ENCODE results near the gene CNKSR3. TPM values are rescaled to one million over a fixed set of nuclear protein-coding genes. Genes with fewer than 3 reads are reported as not detected.

CNKSR3 gene
- total and polyA plus RNA-seq, 2 of the 8 experiments (the other 6 are each of a cell fraction or from before 2014, with no cell fraction given): 1.2 to 6.2 TPM

GRCh38 chr6:154367839-154368695 is 142.4 kb downstream of the CNKSR3 start:
- Histone ChIP-seq H3K4me1 (replicated peaks in 1 of 4; ENCODE audit: control insufficient read depth in 3 of 4, insufficient read depth in 4 of 4, low read length in 3 of 4) (no peaks in the 10 kb centered on the region), H3K79me1 (ENCODE audit: low read depth, low read length) (no peaks in the 10 kb centered on the region), H3K9ac (replicated peaks in 1 of 4; ENCODE audit: extremely low read depth in 1 of 4, low read depth in 3 of 4, low read length in 3 of 4) (no peak overlapping the region), H4K91ac (replicated peaks; ENCODE audit: insufficient read length, low read length) (no peak overlapping the region), H4K20me1 (replicated peaks in 1 of 2; ENCODE audit: control insufficient read depth in 1 of 2, insufficient read depth in 2 of 2, low read length in 2 of 2) (no peaks in the 10 kb centered on the region), H3K4me2 (ENCODE audit: insufficient read depth in 1 of 2, low read depth in 2 of 2, low read length in 2 of 2) (no peak overlapping the region), H2BK20ac (ENCODE audit: low read length) (no peak overlapping the region), H2BK120ac (replicated peaks; ENCODE audit: low read depth, low read length) (no peak overlapping the region), H3K23me2 (ENCODE audit: low read depth, low read length) (no peaks in the 10 kb centered on the region; the same call in 1 of the 2 replicates), H2AFZ (ENCODE audit: low read length) (no peak overlapping the region), H3K56ac (replicated peaks; ENCODE audit: insufficient read length, low read depth, low read length) (no peak overlapping the region), H2BK15ac (ENCODE audit: low read length) (no peak overlapping the region), H3K23ac (ENCODE audit: insufficient read length) (no peak overlapping the region), H3K14ac (ENCODE audit: insufficient read length) (no peak overlapping the region), H3K9me3 (ENCODE audit: insufficient read depth in 2 of 2, low read depth in 1 of 2, low read length in 1 of 2) (no peaks in the 10 kb centered on the region), H2AK5ac (ENCODE audit: low read depth, low read length) (no peak overlapping the region), H3K36me3 (ENCODE audit: control insufficient read depth in 2 of 4, insufficient read depth in 4 of 4, low read length in 3 of 4) (no peaks in the 10 kb centered on the region), H2BK12ac (ENCODE audit: low read depth, low read length) (no peak overlapping the region), H3K79me2 (ENCODE audit: control insufficient read depth in 1 of 2, insufficient read depth in 2 of 2, low read length in 2 of 2) (no peaks in the 10 kb centered on the region), H2BK5ac (ENCODE audit: low read depth, low read length) (no peak overlapping the region), H3K4me3 (ENCODE audit: extremely low read depth in 1 of 4, insufficient read depth in 2 of 4, low read depth in 3 of 4, low read length in 4 of 4) (no peak overlapping the region), H3K27ac (ENCODE audit: low read depth, low read length) (no peak overlapping the region), H3K27me3 (replicated peaks in 1 of 4; ENCODE audit: control insufficient read depth in 3 of 4, extremely low read depth in 1 of 4, insufficient read depth in 3 of 4, low read length in 3 of 4) (no peaks in the 10 kb centered on the region), H4K8ac (ENCODE audit: extremely low read depth, insufficient read depth, low read length) (no peak overlapping the region), H3K18ac (ENCODE audit: extremely low read depth, low read length) (no peak overlapping the region), H3K4ac (replicated peaks; ENCODE audit: insufficient read length, low read depth, low read length) (no peak overlapping the region), H4K5ac (ENCODE audit: insufficient read length, low read depth, low read length) (no peak overlapping the region)
- FAIRE-seq (no peak), DNase-seq (ENCODE audit: low read depth in 1 of 2, low spot score in 2 of 2) (no peak)
- CTCF ChIA-PET (ENCODE audit: partially characterized antibody): interaction anchor here (0.7 to 2.4 kb wide), 4 partner anchors 7 to 216 kb away, joined by 3 to 7 read pairs (median 4); no protein-coding TSS in a partner anchor
- POLR2A ChIA-PET (ENCODE audit: partially characterized antibody): no interaction called here
- 86% methylated on average over 9 of the region's 9 CpGs; no CpG with 5 or more reads in 1 of the 2 experiments for WGBS, 2 experiments (ENCODE audit: extremely low coverage in 1 of 2, insufficient coverage in 1 of 2, insufficient read length in 1 of 2, insufficient replicate concordance in 2 of 2, low coverage in 1 of 2, low lambda C conversion rate in 2 of 2, missing lambda C conversion rate in 1 of 2)
- TF ChIP-seq SP4 (IDR thresholded peaks at IDR 0.05; ENCODE audit: low read length): no peak
- no peak for TF ChIP-seq ZNF274 (IDR thresholded peaks at IDR 0.05; ENCODE audit: borderline replicate concordance, extremely low read depth, low read length)
- no peak for TF ChIP-seq CBX8 (IDR thresholded peaks at IDR 0.05; ENCODE audit: borderline replicate concordance, low read depth, low read length)
- no peak for TF ChIP-seq CEBPB (IDR thresholded peaks at IDR 0.05; ENCODE audit: low read depth, low read length)
- no peak for TF ChIP-seq EGR1 (IDR thresholded peaks at IDR 0.05; ENCODE audit: borderline replicate concordance, low read depth, low read length)
- TF ChIP-seq POLR2AphosphoS5 (IDR thresholded peaks at IDR 0.05; ENCODE audit: low read depth, low read length): no peak
- no peak for TF ChIP-seq BRCA1 (IDR thresholded peaks at IDR 0.05; ENCODE audit: low read depth, low read length)
- TF ChIP-seq, protein P1, sequence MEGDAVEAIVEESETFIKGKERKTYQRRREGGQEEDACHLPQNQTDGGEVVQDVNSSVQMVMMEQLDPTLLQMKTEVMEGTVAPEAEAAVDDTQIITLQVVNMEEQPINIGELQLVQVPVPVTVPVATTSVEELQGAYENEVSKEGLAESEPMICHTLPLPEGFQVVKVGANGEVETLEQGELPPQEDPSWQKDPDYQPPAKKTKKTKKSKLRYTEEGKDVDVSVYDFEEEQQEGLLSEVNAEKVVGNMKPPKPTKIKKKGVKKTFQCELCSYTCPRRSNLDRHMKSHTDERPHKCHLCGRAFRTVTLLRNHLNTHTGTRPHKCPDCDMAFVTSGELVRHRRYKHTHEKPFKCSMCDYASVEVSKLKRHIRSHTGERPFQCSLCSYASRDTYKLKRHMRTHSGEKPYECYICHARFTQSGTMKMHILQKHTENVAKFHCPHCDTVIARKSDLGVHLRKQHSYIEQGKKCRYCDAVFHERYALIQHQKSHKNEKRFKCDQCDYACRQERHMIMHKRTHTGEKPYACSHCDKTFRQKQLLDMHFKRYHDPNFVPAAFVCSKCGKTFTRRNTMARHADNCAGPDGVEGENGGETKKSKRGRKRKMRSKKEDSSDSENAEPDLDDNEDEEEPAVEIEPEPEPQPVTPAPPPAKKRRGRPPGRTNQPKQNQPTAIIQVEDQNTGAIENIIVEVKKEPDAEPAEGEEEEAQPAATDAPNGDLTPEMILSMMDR (IDR thresholded peaks at IDR 0.05; ENCODE audit: control extremely low read depth in 1 of 3, insufficient read depth in 1 of 3, low read depth in 1 of 3, low read length in 3 of 3): no peak
- TF ChIP-seq SP1 (IDR thresholded peaks at IDR 0.05; ENCODE audit: low read depth, low read length): no peak
- TF ChIP-seq RFX5 (IDR thresholded peaks at IDR 0.05; ENCODE audit: borderline replicate concordance, low read depth, low read length): no peak
- no peak for TF ChIP-seq RBBP5 (IDR thresholded peaks at IDR 0.05; ENCODE audit: borderline replicate concordance, low read depth, low read length)
